GM23248 (cell line): ENCODE results near the gene ASIC2. TPM values are rescaled to one million over a fixed set of nuclear protein-coding genes. Genes with fewer than 3 reads are reported as not detected.

ENCODE experiments used
- DNase-seq: peaks from one replicate; pipeline ENCODE4 v3.0.0-alpha.2; 2015
- H2AFZ ChIP-seq: fragments of 200-600 bp; sonication (generic); 2 replicates; pipeline ENCODE4 v1.6.1; 2016; ENCODE audit warnings: antibody characterized with exemption
- H3F3A ChIP-seq: fragments of 200-600 bp; sonication (generic); 2 replicates; pipeline ENCODE4 v1.6.1; 2016; ENCODE audit warnings: mild to moderate bottlenecking, antibody characterized with exemption, mixed run types; ENCODE audit not compliant: insufficient read depth
- H3K27ac ChIP-seq: fragments of 200-600 bp; sonication (generic); 2 replicates; pipeline ENCODE4 v1.5.1; 2016; ENCODE audit warnings: mild to moderate bottlenecking
- H3K27me3 ChIP-seq: fragments of 200-600 bp; sonication (generic); replicated peaks from 2 replicates; pipeline ENCODE4 v1.6.1; 2016; ENCODE audit warnings: mild to moderate bottlenecking; ENCODE audit not compliant: insufficient read depth
- H3K36me3 ChIP-seq: fragments of 200-600 bp; sonication (generic); 2 replicates; pipeline ENCODE4 v1.6.1; 2016; ENCODE audit warnings: low read depth, mild to moderate bottlenecking
- H3K4me1 ChIP-seq: fragments of 200-600 bp; sonication (generic); 2 replicates; pipeline ENCODE4 v1.6.1; 2016; ENCODE audit warnings: mild to moderate bottlenecking; ENCODE audit not compliant: insufficient read depth
- H3K4me2 ChIP-seq: fragments of 200-600 bp; sonication (generic); one replicate; pipeline ENCODE4 v1.6.1; 2016; ENCODE audit warnings: mild to moderate bottlenecking; ENCODE audit not compliant: unreplicated experiment
- H3K4me3 ChIP-seq: fragments of 200-600 bp; sonication (generic); 2 replicates; pipeline ENCODE4 v1.5.1; 2016; ENCODE audit warnings: mild to moderate bottlenecking
- H3K79me2 ChIP-seq: fragments of 200-600 bp; sonication (generic); 2 replicates; pipeline ENCODE4 v1.6.1; 2016; ENCODE audit warnings: mild to moderate bottlenecking; ENCODE audit not compliant: insufficient read depth
- H3K9ac ChIP-seq: fragments of 200-600 bp; sonication (generic); 2 replicates; pipeline ENCODE4 v1.6.1; 2016; ENCODE audit warnings: mild to moderate bottlenecking
- H3K9me2 ChIP-seq: fragments of 200-600 bp; sonication (generic); 2 replicates; pipeline ENCODE4 v1.6.1; 2016; ENCODE audit warnings: mixed run types, mild to moderate bottlenecking, moderate library complexity; ENCODE audit not compliant: insufficient read depth
- H3K9me3 ChIP-seq: fragments of 200-600 bp; sonication (generic); one replicate; pipeline ENCODE4 v1.6.1; 2017; ENCODE audit warnings: low read depth
- H4K20me1 ChIP-seq: fragments of 200-600 bp; sonication (generic); 2 replicates; pipeline ENCODE4 v1.6.0; 2016; ENCODE audit not compliant: insufficient read depth
- EZH2 ChIP-seq: fragments of 200-600 bp; sonication (generic); IDR thresholded peaks from 2 replicates; pipeline ENCODE4 v1.6.1; 2018; ENCODE audit warnings: antibody characterized with exemption, mild to moderate bottlenecking; ENCODE audit not compliant: insufficient read depth, poor library complexity, severe bottlenecking
- EZH2phosphoT487 ChIP-seq: fragments of 200-600 bp; sonication (generic); IDR thresholded peaks from 2 replicates; pipeline ENCODE4 v1.6.1; 2018; ENCODE audit warnings: antibody characterized with exemption, moderate library complexity, mild to moderate bottlenecking, low read depth; ENCODE audit not compliant: insufficient read depth
- WGBS, 2 experiments: methylation state at CpG; one replicate each; pipeline ENCODE4 v1.1.6; 2015 to 2017; ENCODE audit warnings: low lambda C conversion rate in 2 of 2, low coverage in 1 of 2; ENCODE audit errors: missing lambda C conversion rate in 2 of 2; 5-methylcytosine and 5-hydroxymethylcytosine counted together
- in situ Hi-C: fragments of 300-500 bp; cut with MboI; formaldehyde crosslinking; loops from 2 replicates; pipeline ENCODE4 v1.15.0; 2020
- polyA plus RNA-seq: library from polyadenylated mRNA; unstranded; fragments of >200 nt; fragmentation: Nextera tagmentation; extraction: Ambion mirVana; gene quantifications from 2 replicates; pipeline ENCODE4 v1.2.1, GENCODE V29; 2016
- total RNA-seq: library from RNA; depleted of rRNA; stranded (reverse); fragments of >200 nt; shearing (Covaris generic); gene quantifications from 2 replicates; pipeline ENCODE4 v1.2.3, GENCODE V29; 2014

The ASIC2 gene
- total and polyA plus RNA-seq, 2 experiments from 2014 or later = under 0.01 TPM; not detected in 1

DNA sequence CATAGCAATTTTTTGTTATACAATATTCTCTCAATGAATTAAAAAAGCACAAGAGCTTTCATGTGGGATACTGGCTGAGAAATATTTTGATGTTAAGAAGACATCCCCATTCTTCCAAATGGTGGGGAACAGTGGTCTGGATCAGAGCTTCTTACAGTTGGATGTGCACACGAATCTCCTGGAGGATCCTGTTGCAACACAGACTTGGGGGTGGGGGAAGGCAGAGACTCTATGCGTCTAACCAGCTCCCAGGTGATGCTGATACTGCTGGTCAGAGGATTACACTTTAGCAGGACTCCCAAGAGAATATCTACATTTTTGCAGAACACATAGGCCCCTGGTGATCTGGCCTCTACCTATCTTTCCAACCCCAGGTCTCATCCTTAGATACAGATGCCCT, 193.2 kb downstream of the ASIC2 start:
- Histone ChIP-seq H3K27me3 (0 out of 2 replicates have a peak, but pooled peaks cover 8% of the 10 kb centered on the region), H3K4me2 (no peak overlapping the region), H4K20me1 (no peaks in the 10 kb centered on the region), H3K4me1 (no peaks in the 10 kb centered on the region), H3K9me3 (no peaks in the 10 kb centered on the region), H3K79me2 (no peaks in the 10 kb centered on the region), H3K4me3 (no peak overlapping the region), H3K9ac (no peak overlapping the region), H2AFZ (no peak overlapping the region), H3F3A (no peaks in the 10 kb centered on the region), H3K36me3 (no peaks in the 10 kb centered on the region), H3K27ac (no peak overlapping the region), H3K9me2 (no peaks in the 10 kb centered on the region)
- WGBS, 2 experiments = 50 to 56% methylated on average over 2 of the region's 2 CpGs
- in situ Hi-C loops = no loop called here
- no peak for DNase-seq
- TF ChIP-seq EZH2 = no peak
- TF ChIP-seq EZH2phosphoT487 = no peak

DNA sequence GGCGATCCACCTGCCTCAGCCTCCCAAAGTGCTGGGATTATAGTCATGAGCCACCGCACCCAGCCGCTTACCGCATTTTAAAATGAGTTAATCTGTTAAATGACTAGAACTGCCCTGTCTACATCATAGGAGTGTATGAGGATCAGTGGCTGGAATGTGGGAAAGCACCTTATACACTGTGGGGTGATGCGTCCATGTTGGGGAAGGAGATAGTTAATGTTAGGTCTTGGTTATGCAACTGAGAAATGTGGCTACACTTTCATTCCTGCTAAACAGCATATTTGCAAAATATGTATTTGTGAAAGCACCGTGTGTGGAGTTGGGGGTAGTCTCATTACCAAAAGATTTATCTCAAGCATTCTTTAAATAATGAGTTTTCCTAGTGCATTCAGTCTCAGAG, 193.8 kb downstream of the ASIC2 start:
- Histone ChIP-seq H3K4me3 (no peak overlapping the region), H3K4me2 (no peak overlapping the region), H2AFZ (no peak overlapping the region), H3K36me3 (no peaks in the 10 kb centered on the region), H4K20me1 (no peaks in the 10 kb centered on the region), H3K27ac (no peak overlapping the region), H3K9me2 (no peaks in the 10 kb centered on the region), H3K9ac (no peak overlapping the region), H3F3A (no peaks in the 10 kb centered on the region), H3K9me3 (no peaks in the 10 kb centered on the region), H3K4me1 (no peaks in the 10 kb centered on the region), H3K27me3 (0 out of 2 replicates have a peak, but pooled peaks cover 15% of the 10 kb centered on the region), H3K79me2 (no peaks in the 10 kb centered on the region)
- TF ChIP-seq EZH2phosphoT487 (no peak), EZH2 (no peak)
- no peak for DNase-seq
- 69 to 73% methylated on average over 6 of the region's 6 CpGs for WGBS, 2 experiments
- in situ Hi-C loops = no loop called here

DNA sequence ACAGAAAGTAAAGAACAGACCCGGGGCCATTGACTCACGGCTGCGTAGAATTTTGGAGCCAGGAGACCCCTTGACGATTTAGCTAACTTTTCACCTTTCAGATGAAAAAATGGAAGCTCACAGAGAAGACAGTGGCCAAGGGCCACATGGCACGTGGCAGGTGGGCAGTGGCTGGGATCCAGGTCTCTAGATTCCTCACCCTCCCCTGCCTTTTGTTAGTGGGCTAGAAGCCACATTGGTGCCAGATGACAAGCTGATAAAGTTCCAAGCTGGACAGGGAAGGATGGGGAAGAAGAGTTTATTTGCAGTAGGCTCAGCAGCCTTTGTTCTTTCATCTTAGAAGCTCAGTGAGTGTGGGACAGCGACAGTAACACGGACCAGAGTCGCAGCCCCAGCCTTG, 195.7 kb downstream of the ASIC2 start:
- no peaks in the 10 kb centered on the region for H3K4me1 ChIP-seq
- H3K9me3 ChIP-seq = no peaks in the 10 kb centered on the region
- no peak overlapping the region for H3K27ac ChIP-seq
- H3K4me2 ChIP-seq = no peak overlapping the region
- no peak overlapping the region for H2AFZ ChIP-seq
- 55 to 57% methylated on average over 8 of the region's 8 CpGs for WGBS, 2 experiments
- DNase-seq = no peak
- H3F3A ChIP-seq = no peaks in the 10 kb centered on the region
- TF ChIP-seq EZH2phosphoT487 (no peak), EZH2 (no peak)
- H4K20me1 ChIP-seq = no peaks in the 10 kb centered on the region
- H3K36me3 ChIP-seq = no peaks in the 10 kb centered on the region
- H3K9me2 ChIP-seq = no peaks in the 10 kb centered on the region
- in situ Hi-C loops = no loop called here
- H3K9ac ChIP-seq = no peak overlapping the region
- no peak overlapping the region for H3K4me3 ChIP-seq
- H3K79me2 ChIP-seq = no peaks in the 10 kb centered on the region
- H3K27me3 ChIP-seq = 0 out of 2 replicates have a peak, but pooled peaks cover 15% of the 10 kb centered on the region

DNA sequence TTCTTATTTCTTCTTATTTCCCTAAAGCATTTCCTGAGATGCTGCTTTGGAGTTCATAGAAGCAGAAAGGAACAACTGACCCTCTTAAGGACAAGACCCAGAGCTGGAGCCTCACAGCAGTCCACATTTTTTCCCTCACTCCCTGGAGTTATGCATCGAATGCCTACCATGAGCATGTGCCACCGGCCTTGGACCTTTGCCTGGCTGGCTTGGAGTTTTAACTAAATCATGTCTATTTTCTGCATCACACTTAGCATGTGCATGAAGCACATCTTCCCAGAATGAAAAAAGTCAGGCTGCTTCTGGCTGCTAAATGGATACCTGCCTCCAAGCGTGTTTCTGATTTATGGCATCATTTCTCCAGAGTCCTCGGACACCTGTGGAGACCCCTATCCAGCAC, 196.9 kb downstream of the ASIC2 start:
- H3K4me3 ChIP-seq = no peak overlapping the region
- H3K9me3 ChIP-seq = no peaks in the 10 kb centered on the region
- H3F3A ChIP-seq = no peaks in the 10 kb centered on the region
- H3K79me2 ChIP-seq = no peaks in the 10 kb centered on the region
- 15 to 16% methylated on average over 4 of the region's 4 CpGs for WGBS, 2 experiments
- H3K9ac ChIP-seq = no peak overlapping the region
- no peaks in the 10 kb centered on the region for H3K4me1 ChIP-seq
- H3K27ac ChIP-seq = no peak overlapping the region
- in situ Hi-C loops = no loop called here
- no peaks in the 10 kb centered on the region for H4K20me1 ChIP-seq
- H3K4me2 ChIP-seq = no peak overlapping the region
- no peak for DNase-seq
- H3K27me3 ChIP-seq = 0 out of 2 replicates have a peak, but pooled peaks cover 15% of the 10 kb centered on the region
- no peak for TF ChIP-seq EZH2phosphoT487
- TF ChIP-seq EZH2 = no peak
- H3K36me3 ChIP-seq = no peaks in the 10 kb centered on the region
- H3K9me2 ChIP-seq = no peaks in the 10 kb centered on the region
- H2AFZ ChIP-seq = no peak overlapping the region

DNA sequence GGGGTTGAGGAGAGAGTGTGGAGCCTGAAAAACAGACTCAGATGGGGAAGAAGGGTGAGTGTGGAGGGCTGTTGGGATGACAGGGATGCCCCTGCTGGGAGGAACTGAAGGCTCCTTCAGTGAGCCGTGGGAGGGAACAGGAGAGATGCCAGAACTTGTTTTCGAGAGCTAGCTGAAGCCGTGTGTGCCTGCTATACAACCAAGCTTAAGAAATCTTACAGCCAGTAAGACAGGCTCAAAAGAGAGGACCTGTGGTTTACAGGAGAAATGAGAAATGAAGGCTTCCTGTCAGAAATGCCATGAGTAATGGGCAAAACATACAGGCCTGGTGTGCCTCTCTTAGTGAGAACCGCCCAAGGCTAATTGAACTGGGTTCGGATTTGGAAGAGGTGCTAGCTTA, 201.8 kb downstream of the ASIC2 start:
- WGBS, 2 experiments = 21 to 27% methylated on average over 5 of the region's 5 CpGs
- H3K9me3 ChIP-seq = no peaks in the 10 kb centered on the region
- no peak overlapping the region for H2AFZ ChIP-seq
- in situ Hi-C loops = no loop called here
- no peaks in the 10 kb centered on the region for H3K79me2 ChIP-seq
- H3K4me1 ChIP-seq = no peaks in the 10 kb centered on the region
- no peak overlapping the region for H3K27ac ChIP-seq
- no peak for DNase-seq
- H3K4me3 ChIP-seq = no peak overlapping the region
- no peaks in the 10 kb centered on the region for H4K20me1 ChIP-seq
- H3K36me3 ChIP-seq = no peaks in the 10 kb centered on the region
- 0 out of 2 replicates have a peak, but pooled peaks cover 19% of the 10 kb centered on the region for H3K27me3 ChIP-seq
- no peak overlapping the region for H3K4me2 ChIP-seq
- H3F3A ChIP-seq = no peaks in the 10 kb centered on the region
- no peak overlapping the region for H3K9ac ChIP-seq
- H3K9me2 ChIP-seq = no peaks in the 10 kb centered on the region
- no peak for TF ChIP-seq EZH2phosphoT487
- no peak for TF ChIP-seq EZH2
